K562 (cell line): ENCODE results near the gene FCHO1. TPM values are rescaled to one million over a fixed set of nuclear protein-coding genes. Genes with fewer than 3 reads are reported as not detected.

Experiments
- GATA2 ChIP-seq: sonication (generic); formaldehyde crosslinking; IDR thresholded peaks from 2 replicates; pipeline ENCODE4 v1.4.0; 2020; ENCODE audit warnings: mild to moderate bottlenecking, missing genetic modification reagents
- ZNF318 ChIP-seq, 2 experiments: fragments of 450-650 bp; IDR thresholded peaks; 2 replicates each; pipeline ENCODE4 v1.6.1; 2016; ENCODE audit warnings: mild to moderate bottlenecking in 2 of 2, borderline replicate concordance in 1 of 2, low read depth in 1 of 2, moderate library complexity in 1 of 2
- ZNF407 ChIP-seq: fragments of 450-650 bp; IDR thresholded peaks from 2 replicates; pipeline ENCODE4 v1.6.1; 2016; ENCODE audit warnings: low read depth
- polyA plus RNA-seq, 8 experiments: library from polyadenylated mRNA; depleted of rRNA in 4 of 8; stranded (reverse) in 5 of 8; unstranded in 3 of 8; fragments of >200 nt; fragmentation: Nextera tagmentation in 2 of 8; fragmentation: Illumina TruSeq in 1 of 8; extraction: Ambion mirVana in 2 of 8; extraction: Trizol in 1 of 8; gene quantifications; 2 replicates each; pipeline versions ENCODE4 v1.2.1 to v1.2.3, GENCODE V29; 2011 to 2014; ENCODE audit warnings: inconsistent platforms in 1 of 8, missing spikeins in 1 of 8
- total RNA-seq, 7 experiments: library from RNA; depleted of rRNA in 6 of 7; stranded (reverse); fragments of >200 nt in 6 of 7; fragmentation: Illumina TruSeq in 2 of 7; extraction: Trizol in 2 of 7; gene quantifications; 2 replicates each; pipeline versions ENCODE4 v1.2.1 to v1.2.3, GENCODE V29; 2011 to 2021; ENCODE audit warnings: low replicate concordance in 1 of 7
- TF ChIP-seq, protein P1 (sequence below): IDR thresholded peaks from 2 replicates; pipeline ENCODE4 v1.6.1; 2014; ENCODE audit warnings: antibody characterized with exemption
- TF ChIP-seq, protein P2 (sequence below): fragments of 450-650 bp; formaldehyde crosslinking; IDR thresholded peaks from 2 replicates; pipeline ENCODE4 v1.4.0; 2020; ENCODE audit warnings: mild to moderate bottlenecking, moderate library complexity

Gene FCHO1
- total and polyA plus RNA-seq, 9 of the 15 experiments (the other 6 are each of a cell fraction or from before 2014, with no cell fraction given) = 0.21 to 58.9 (median 18.3) TPM

GRCh38 chr19:17794731-17795494 is 43.6 kb downstream of the FCHO1 start, which contains the start of gene B3GNT3 (continued):
- TF ChIP-seq, protein P1, sequence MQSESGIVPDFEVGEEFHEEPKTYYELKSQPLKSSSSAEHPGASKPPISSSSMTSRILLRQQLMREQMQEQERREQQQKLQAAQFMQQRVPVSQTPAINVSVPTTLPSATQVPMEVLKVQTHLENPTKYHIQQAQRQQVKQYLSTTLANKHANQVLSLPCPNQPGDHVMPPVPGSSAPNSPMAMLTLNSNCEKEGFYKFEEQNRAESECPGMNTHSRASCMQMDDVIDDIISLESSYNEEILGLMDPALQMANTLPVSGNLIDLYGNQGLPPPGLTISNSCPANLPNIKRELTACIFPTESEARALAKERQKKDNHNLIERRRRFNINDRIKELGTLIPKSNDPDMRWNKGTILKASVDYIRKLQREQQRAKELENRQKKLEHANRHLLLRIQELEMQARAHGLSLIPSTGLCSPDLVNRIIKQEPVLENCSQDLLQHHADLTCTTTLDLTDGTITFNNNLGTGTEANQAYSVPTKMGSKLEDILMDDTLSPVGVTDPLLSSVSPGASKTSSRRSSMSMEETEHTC = no peak
- TF ChIP-seq, protein P2, sequence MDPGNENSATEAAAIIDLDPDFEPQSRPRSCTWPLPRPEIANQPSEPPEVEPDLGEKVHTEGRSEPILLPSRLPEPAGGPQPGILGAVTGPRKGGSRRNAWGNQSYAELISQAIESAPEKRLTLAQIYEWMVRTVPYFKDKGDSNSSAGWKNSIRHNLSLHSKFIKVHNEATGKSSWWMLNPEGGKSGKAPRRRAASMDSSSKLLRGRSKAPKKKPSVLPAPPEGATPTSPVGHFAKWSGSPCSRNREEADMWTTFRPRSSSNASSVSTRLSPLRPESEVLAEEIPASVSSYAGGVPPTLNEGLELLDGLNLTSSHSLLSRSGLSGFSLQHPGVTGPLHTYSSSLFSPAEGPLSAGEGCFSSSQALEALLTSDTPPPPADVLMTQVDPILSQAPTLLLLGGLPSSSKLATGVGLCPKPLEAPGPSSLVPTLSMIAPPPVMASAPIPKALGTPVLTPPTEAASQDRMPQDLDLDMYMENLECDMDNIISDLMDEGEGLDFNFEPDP (CRISPR knock-in tag) = no peak
- TF ChIP-seq ZNF407 = no peak
- no peak for TF ChIP-seq ZNF318 (IDR thresholded peaks at IDR 0.05; ENCODE audit: borderline replicate concordance in 1 of 2, low read depth in 1 of 2)
- TF ChIP-seq GATA2 (CRISPR knock-in tag) = no peak; the same call in 1 of the 2 replicates
